ENCODE measurements around the gene KLHL42.
"Not testable (repeated sequence)": the region's sequence is repeated elsewhere in the genome, so short reads cannot be mapped to it uniquely, and the experiment has no call there.

The KLHL42 gene

DNA sequence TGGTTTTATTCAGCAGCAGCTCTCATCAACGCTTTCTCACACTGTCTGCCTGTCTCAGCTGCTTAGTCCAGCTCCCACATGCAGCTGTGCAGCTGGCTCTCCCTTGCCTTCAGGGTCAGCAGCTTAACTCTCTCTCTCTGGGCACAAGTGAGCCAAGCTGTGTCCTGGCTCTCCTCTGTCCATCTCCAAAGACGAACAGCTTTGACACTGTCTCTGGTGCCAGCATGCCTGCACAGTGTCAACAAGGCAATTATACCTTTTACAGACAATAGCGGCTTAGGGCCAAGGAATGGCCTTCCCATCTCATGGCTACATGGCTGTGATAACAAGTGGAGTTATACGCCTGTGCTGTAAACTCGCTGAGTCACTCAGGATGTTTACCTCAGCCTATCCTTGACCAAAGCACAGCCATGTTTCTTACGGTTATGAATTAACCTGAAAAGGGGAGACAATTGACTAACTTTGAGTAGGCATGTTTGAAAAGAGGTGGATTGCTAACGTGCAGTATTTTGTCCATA lies 38.4 kb downstream of the KLHL42 start:
- peak; percentile 86 for DNase-seq

DNA sequence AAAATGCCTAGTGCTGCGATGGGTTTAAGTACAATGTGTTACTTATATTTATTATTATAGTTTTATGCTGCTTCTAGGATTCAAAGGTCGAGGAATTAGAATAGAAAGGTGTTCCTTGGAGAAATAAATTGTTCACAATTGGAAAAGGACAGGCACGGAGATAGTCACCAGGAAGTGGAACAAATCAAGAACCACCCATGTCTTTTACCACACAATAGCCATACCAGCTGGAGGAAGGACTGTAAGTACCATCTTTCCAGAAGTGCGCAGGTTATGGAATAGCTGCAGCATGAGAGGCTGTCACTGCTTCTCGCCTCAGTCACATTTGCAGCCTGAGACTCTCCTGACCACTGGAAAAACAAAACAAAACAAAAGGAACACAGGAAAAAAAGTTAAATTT lies 40.5 kb downstream of the KLHL42 start:
- DNase-seq = no peak

DNA sequence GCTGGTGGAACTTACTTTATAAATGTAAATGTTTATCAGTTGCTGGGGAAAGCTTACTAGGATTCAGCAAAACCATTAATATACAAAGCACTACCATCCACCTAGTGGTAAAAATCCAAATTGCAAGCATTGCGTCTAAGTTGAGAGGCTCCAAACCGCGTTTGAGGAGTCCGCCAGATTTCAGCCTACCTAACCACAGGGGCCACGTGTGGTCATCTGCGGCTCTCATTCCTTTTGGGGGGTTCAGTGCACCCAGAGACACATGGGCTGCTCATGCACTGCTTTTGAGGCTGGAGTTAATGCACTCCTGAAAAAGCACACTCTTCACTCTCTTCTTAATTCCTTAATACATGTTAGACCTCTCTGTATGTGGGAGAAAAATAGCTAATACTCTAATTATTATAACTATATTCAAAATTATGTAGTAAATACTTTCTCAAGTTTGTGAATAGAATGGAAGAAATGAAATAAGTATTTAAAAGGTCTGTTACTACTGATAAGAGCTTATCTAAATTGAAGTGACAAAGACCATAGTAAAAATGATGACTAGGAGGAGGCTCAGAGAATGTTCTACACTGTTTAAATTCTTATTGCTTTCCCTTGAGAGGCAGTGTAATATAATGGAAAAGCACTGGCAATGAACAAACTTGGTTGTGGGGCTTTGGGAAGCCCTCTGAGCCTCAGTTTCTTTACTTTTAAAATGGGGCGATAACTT lies 41.4 kb downstream of the KLHL42 start:
- peak; percentile 76 for DNase-seq

DNA sequence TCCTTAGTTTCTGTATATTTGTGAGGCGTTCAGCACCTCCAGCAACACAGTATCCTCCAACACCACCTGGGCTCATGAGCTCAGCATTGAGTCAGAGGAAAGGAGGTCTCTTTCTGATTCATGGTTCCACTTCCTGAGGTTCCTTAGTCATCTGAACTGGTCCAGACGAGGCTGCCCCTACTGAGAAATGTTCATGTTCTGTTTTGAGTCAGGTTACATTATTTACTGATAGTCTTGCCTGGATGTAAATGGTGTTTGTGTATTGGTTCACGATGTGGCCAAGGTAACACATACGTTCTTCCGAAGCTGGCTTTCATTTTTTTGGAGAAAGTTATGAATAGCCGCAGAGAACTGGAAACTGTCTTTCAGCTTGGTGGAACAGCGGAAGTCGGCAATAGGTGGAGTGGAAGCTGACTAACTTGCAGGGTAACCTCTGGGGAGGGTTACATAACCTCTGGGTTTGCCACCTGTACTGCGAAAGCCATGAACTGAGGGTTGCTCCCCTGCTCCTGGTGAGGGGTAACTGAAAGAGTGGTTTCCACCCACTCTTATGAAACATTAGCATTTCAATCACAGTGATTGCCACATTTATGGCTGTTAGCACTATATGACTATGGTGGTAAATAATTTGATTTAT lies 42.2 kb downstream of the KLHL42 start:
- no peak for DNase-seq

DNA sequence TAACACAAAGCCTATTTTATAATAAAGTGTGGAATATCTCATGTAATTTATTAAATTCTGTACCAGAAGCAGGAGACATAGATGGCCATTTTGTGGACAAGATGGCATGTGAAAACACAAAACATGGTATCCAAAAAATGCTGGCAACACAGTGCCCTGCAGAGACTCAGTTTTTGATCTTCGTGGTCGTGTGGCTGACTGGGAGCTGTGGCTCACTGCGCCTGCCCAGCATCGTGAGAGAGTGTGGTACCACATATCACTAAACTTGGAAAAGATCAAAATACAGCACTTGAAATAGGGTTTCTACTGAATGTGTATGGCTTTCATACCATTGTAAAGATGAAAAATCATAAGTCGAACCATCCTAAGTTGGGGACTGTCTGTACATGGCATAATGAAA lies 43.0 kb downstream of the KLHL42 start:
- no peak for DNase-seq

DNA sequence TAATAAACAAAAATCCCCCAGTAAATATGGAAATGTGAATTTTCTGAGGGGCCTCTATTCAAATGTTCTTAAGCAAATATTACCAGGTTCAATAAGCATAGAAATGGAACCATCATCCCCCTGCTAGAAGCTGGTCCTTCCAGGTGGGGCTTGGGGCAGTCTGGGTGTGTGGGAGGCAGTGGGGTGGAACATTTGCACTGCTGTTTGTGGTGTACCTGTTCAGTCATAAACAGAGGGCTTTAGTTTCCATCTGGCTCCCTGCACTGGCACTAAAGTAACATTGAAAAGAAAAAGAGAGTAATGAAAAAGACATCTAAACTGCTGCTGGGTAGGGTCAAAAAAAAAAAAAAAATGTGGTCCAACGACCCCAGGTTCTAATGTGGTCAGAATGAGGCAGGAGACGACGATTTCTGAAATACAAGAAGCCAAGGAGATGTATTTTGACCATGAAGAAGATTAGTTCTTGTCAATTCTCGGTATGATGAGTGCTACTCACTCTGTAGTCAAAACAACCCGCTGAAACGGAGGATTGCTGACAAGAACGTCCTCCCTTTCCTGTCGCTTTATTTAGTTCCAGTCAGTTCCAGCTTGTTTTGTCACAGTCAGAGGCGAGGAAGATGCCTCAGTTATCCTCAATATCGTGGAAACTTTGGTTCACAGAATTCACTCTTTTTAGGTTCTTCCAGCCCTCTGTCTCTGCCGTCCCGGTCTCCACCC lies 44.3 kb downstream of the KLHL42 start:
- no peak for DNase-seq

DNA sequence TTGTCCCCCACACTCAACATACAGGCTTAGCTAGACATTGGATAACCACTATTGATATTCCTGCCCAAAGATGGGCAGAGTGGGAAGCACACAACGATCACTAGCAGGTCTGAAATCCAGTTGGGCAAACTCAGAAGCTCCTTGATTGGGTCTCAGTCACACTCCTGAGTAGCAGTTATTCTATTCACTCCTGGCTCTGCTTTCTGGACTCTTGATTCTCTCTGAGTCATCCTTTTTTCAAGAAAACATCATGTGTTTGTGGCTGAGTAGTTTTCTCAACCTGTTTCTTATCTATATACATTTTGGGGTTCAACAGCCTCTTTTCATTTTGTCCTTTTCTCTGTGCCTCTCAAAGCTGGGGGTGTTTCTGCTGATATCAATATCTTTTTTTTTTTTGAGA lies 46.0 kb downstream of the KLHL42 start:
- DNase-seq = no peak

DNA sequence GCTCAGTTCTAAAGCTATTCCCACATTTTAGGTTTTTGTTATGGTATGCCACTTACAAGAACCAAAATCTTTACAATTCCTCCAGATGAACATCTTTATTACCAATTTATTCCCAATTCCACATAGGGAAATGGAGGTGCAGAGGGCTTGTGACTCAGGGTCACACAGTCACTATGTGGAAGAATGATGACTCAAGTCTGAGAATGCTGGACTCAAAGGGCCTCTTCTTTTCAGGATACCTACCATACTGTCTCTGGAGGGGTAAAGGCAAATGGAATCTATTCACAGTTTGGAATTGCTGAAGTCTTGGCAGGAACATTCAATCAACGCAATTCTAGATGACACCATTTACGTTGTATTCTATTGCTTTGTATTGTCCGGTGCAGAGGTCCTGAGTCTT lies 48.2 kb downstream of the KLHL42 start:
- DNase-seq = no peak

DNA sequence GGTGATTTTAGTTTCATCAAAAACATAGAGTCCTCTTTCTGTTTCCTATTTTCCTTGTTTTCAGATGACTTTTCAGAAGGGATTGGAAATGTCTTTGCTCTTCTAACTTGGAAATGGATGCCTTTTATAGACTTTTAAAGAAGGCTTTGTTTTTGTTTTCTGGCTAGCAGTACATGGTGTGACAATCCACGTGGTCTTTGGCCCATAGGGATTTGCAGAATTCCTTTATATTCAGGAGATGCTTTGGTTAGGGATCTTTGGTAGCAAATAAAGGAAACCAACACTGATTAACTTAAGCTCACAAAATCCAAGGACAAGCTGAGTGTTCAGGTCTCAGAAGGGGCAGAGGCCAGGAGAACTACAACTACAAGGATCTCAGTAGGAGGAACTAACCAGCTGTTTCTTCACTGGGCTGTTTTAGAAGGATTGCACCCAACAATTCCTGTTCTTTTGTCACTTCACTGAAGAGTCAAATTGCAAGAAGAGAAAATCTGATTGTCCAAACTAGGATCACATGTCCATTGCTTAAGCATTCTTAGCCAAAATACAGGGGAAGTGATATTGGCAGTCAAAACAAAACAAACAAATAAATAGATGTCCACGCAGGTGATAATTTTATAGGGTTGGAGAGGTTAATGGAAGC lies 58.6 kb downstream of the KLHL42 start:
- no peak for DNase-seq

DNA sequence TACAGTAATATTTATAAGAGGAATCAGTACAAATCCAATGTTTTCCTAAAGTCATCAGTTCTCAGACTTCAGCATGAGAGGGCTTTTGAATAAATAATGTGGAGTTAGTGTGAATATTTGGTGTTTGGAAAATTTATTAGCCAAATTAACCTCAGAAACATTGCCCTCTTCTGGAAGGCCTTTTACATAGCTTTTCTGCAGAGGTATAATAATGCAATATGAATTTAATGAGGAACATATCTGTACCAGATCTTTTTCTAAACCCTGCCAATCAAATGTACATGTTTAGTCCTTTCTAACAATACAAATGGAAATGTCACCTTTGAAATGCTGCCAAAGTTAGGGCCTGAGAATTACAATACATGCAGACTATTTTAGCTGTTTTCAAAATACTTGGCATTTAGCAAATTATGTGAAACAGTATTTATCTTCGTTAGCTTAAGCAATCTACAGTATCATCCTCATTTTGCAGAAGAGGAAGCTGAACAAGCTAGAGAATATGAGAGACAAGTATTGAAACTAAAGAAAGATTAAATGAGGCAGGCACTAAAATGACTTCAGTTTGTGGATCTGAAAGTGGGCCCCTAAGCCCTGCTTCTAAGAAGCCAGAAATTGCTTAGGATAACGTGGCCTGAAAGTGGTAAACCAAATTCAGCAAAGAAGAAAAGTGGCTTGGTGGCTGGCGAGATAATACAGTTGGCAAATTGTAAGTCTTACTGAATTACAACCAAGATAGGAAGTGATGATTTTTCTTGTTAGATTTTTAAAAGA lies 60.4 kb downstream of the KLHL42 start:
- no peak for DNase-seq

DNA sequence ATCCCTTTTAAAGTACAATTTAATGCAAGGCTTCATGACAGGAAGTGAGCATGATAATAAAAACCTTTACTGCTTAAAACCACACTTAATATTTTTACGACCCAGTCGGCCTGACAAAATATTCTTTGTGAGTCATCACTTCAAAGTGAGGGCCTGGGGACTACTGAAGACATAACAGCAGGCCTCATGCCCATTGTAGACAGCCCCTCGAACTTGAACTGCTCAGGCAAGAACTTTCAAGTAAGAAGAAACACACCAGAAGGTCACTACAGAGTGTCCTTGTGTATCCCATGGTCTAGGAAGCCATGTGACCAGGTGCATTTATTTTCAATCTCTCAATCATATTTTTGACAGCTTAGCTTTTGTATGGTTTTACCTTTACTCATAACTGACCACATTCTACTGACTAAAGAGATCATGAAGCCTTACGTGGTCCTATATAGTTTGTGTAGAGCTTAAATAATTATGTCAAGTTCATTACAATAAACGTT lies 61.4 kb downstream of the KLHL42 start:
- DNase-seq = no peak

DNA sequence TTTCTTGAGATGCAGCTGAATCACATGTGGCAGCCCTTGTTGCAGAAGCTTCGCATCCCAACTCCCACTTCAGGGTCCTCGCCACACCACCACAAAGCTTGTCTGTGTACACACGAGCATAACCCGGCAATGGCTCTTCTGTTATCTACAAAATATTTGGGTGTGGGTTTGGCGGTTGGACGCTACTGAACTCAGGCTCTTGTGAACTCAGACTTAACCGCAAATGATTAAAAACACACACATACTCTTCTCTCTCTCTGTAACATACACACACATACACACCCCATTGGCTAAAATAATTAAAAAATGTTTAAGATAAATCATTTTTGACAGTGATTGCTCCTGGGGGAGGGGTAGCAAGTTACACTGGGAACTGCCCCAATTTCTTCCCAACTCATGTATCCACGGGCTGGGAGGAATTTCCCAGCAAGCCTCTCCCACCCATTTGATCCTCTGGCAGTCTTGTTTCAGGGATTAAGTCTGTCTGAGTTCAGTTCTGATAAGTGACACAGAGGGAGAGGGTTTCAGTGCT lies 63.7 kb downstream of the KLHL42 start:
- peak; percentile 3 for DNase-seq

DNA sequence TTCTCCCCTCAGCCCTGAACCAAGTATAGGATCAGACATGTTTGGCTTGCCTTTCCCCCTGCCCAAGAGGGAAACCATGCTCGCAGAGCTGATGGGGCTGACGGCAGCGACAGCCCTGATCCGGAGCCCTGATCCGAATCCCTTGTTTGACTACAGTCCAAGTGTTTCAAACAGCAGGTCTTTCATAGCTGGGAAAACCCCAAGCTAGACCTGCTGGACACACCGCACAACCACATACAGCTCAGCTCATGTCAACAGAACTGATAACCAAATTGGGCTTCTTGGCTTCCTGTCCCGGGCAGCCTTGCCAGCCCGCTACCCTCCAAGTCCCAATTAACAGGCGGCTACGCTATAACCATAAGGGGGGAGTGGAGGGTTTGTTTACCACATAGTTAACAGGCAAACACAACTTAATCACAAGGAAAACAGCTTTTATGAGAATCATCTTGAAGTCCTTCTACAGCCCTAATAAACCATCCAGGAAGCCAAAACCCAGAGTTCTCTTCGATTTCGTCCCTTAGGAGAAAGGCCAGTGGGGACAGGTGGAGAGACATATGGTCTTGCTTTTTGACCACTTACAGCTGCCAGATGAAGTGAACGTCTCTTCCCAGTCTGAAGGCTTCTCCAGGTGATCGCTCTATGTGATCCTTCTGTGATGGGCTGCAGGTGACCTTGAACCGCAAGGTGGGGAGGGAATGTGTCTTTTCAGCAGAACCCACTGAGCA lies 64.5 kb downstream of the KLHL42 start:
- peak; percentile 45 for DNase-seq

DNA sequence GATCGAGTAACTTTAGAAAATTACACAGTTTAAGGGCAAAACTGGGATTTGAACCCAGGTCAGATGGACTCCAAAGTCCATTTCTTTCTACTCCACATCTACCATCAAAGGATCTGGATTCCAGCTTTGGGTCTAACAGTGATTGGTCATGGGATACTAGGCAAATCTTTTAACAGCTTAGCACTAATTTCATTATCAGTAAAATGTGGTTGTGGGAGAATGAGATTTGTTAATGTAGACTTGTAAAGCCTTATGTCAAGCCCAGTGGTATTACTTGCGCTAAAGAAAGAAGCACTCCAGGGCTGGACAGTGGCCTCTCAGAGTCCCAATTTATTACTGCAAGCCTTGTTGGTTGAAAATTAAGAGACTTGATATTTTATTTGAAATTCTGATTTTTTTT lies 65.2 kb downstream of the KLHL42 start:
- DNase-seq = no peak

DNA sequence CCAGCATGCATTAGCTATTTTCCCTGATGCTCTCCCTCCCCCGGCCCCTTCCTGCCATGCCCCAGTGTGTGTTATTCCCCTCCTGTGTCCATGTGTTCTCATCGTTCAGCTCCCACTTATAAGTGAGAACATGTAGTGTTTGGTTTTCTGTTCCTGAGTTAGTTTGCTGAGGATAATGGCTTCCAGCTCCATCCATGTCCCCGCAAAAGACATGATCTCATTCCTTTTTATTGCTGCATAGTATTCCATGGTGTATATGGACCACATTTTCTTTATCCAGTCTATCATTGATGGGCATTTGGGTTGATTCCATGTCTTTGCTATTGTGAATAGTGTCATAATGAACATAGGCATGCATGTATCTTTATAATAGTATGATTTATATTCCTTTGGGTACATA lies 65.7 kb downstream of the KLHL42 start:
- DNase-seq = not testable (repeated sequence)

DNA sequence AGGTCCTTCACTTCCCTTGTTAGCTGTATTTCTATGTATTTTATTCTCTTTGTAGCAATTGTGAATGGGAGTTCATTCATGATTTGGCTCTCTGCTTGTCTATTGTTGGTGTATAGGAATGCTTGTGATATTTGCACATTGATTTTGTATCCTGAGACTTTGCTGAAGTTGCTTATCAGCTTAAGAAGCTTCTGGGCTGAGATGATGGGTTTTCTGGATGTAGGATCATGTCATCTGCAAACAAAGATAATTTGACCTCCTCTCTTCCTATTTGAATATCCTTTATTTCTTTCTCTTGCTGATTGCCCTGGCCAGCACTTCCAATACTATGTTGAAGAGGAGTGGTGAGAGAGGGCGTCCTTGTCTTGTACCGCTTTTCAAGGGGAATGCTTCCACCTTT lies 67.3 kb downstream of the KLHL42 start:
- not testable (repeated sequence) for DNase-seq

DNA sequence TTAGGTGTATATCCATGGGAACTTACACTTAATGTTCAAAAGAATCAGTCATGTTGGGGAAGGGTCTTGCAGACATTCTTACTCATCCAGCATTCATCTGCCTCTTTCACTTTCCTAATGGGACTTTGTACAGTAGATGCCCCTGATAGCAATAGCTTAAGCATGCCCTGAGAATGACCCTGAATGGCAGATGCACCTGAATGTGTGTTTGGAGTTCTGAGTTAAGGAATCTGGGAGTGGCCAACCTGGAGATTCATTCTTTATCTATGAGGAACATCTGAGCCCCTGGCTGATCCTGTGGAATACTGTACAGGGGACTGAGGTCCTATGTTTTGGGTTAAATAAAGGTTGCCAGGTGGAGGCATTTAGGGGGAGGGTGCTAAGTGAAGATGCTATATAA lies 71.3 kb downstream of the KLHL42 start:
- no peak for DNase-seq

DNA sequence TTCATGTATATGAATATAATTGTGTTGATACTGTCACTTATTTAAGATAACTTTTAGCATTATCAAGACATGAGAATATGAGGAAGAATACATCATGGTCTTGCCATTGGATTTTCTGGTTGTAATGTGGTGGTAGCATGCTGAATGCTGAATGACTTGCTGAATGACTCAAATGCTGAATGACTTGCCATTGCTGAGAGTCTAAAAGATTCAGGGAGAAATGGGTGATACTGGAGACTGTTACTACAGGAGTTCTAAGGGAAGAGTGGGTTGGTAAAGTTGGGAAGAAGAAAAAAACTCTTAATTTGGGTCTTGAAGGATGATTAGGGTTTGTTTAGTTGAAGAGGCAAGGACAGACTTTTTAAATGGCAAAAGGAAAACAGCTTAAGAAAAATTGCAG lies 72.1 kb downstream of the KLHL42 start:
- no peak for DNase-seq
